GM18508 (cell line): ENCODE measurements around the gene SLC19A3.
"Not testable (repeated sequence)": the region's sequence is repeated elsewhere in the genome, so short reads cannot be mapped to it uniquely, and the experiment has no call there.

ENCODE experiments used
- ATAC-seq: cut with Tn5 transposase; IDR thresholded peaks from one replicate; pipeline ENCODE4 v1.9.1; 2021; ENCODE audit warnings: moderate number of reproducible peaks; ENCODE audit not compliant: insufficient read depth, unreplicated experiment

SLC19A3 gene

DNA sequence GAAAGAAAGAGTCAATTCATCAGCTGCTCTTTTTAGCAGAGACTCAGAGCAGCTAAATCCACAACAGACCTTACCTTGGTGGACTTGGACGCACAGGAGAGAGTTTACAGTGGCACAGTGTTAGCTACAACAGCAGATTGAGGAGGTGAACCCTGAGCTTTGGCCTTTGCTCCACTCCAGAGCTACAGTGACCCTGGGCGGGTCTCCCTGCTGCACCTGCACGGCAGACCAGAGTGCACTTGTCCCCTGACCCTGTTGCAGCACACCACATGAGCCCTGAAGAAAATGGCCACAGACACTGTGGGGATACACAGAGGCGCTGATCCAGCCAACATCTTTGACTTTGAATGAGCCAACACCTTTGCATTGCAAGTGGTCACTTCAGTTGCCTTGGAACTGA lies 11.0 kb downstream of the SLC19A3 start:
- no peak for ATAC-seq

- ATAC-seq, result no peak
Observed at GRCh38 chr2:227703961-227704360, 13.9 kb downstream of the SLC19A3 start.

- no peak for ATAC-seq
Observed at GRCh38 chr2:227703280-227703732, 14.5 kb downstream of the SLC19A3 start.

DNA sequence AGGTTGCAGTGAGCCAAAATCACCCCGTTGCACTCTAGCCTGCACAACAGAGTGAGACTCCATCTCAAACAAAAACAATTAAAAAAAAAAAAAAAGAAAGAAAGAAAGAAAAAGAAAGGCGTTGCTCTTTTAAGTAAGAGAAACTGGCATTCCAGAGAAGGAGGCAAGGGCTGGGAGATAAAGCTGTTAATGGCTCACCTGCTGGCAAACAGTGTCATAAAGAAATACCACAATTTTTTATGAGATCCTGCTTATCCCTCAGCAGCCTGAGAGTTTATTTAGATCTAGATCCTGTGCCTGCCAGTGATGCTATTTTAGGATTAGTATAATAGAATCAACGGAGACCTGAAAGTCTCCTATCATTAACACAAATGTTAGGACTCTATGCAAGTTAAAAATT lies 16.3 kb downstream of the SLC19A3 start:
- ATAC-seq, result no peak

- ATAC-seq, result no peak
Observed at GRCh38 chr2:227696990-227697679, 20.7 kb downstream of the SLC19A3 start.

- ATAC-seq, result no peak
Observed at GRCh38 chr2:227687189-227687588, 30.6 kb downstream of the SLC19A3 start.

- no peak for ATAC-seq
Observed at GRCh38 chr2:227684258-227684657, 33.6 kb downstream of the SLC19A3 start.

DNA sequence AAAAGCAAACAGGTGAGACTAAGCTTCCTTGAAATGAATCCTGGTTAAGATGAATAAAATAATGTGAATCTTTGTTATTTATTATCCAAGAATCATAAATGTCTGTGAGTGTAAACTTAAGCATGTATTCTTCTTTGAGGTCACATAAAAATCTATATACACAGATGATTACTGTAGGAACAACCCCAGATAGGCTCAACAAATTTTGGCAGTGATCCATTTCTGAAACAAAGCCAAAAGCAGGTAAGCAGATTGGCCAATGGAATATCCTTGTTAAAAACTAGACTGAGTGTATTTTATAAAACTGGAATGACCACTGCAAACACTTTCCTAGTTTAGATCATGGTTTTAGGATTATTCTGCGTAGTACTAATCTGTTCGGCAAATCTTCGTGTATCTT lies 39.9 kb downstream of the SLC19A3 start:
- no peak for ATAC-seq

DNA sequence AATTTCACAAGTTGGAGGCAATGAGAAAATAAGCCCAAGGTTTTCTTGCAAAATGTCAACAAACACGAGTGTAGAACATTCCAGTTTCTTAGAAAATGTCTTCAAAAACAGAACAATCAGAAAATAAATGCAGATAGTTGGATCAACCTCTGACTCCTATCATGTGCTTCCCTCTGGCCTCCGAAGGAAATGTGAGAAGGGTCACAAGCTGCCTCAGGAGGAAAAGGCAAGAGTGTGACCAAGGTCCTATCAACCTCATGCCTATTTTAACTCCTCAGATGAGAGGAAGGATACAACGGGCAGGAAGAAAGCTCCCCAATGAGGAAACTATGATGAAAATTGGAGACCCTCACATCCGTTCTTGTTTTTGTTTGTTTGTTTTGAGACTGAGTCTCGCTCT lies 43.3 kb downstream of the SLC19A3 start:
- no peak for ATAC-seq

DNA sequence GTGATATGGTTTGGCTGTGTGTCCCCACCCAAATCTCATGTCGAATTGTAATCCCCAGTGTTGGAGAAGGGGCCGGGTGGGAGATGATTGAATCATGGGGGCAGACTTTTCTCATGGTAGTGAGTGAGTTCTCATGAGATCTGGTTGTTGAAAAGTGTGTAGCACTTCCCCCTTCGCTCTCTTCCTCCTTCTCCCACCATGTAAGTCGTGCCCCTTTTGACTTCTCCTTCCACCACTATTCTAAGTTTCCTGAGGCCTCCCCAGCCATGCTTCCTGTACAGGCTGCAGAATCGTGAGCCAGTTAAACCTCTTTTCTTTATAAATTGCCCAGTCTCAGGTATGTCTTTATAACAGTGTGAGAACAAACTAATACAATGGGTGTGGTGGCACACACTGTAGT lies 44.2 kb downstream of the SLC19A3 start:
- ATAC-seq, result not testable (repeated sequence)

- no peak for ATAC-seq
Observed at GRCh38 chr2:227671170-227671905, 46.5 kb downstream of the SLC19A3 start.

DNA sequence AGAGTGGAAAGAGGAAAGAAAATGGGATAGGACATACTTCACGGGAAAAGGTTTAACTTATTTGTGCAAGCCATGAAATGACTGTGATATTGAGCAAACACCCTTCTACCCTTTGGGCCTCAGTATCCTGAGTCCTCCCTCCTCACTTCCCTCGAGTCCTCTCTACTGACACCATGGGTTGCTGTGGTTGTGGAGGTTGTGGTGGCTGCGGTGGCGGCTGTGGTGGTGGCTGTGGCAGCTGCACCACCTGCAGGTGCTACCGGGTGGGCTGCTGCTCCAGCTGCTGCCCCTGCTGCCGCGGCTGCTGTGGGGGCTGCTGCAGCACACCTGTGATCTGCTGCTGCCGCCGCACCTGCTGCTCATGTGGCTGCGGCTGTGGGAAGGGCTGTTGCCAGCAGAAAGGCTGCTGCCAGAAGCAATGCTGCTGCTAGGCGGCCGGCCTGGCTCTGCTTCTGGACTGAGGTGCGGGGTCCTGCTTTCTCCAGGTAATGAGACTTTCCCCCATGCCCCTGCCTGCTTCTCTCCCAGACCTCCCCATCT lies 51.1 kb downstream of the SLC19A3 start, which contains the start of gene SCYGR5:
Gene SCYGR5 (plus strand): TSS at position 174 of the 540 bp plus-strand sequence. CDS start 0 bp downstream, at position 174.
- not testable (repeated sequence) for ATAC-seq

DNA sequence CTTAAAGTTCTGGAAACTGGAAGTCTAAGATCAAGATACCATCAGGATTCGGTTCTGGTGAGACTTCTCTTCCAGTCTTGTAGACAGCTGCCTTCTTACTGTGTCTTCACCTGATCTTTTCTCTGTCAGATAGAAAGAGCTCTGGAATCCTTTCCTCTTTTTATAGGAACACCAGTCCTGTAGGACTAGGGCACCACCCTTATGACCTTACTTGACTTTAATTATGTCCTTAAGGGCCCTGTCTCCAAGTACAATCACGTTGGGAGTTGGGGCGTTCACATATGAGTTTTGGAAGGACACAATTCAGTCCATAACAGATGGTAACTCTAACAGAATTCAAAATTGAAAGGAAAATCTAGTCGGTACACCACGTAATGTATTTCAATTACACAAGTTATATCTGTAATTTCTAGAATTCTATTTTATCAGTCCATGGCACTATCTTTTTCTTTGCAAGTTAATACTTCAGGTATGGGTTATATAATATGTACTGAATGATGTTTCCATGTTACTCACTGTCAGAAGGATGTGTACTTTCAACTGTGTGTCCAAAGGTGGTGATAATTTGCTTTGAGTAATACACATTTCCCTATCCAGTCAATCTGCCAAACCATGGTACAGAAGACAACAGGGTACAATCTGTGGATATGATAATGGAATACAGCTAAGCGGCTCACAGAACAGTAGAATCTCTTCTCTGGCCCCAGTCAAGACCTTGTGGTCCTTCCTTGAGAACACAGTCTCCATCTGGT lies 52.5 kb downstream of the SLC19A3 start:
- no peak for ATAC-seq

DNA sequence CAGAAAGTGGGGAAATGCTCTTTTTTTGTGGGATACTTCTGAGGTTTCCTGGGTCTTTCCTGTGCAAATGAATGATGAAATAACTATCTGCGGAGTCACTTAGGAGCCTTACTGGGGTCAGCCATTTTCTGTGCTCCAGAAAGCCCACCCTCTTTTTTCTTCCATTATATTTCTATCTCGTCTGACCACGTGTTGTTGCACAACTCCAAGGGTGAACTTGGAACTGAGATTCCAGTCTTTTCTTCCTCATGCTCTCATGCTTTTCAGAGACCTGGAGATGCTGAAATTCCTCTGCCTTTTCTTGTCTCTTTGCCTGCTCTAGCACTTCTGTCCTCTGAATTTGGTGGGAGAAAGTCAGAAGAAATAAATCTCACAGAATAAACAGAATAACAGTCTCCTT lies 56.0 kb downstream of the SLC19A3 start:
- ATAC-seq, result no peak

DNA sequence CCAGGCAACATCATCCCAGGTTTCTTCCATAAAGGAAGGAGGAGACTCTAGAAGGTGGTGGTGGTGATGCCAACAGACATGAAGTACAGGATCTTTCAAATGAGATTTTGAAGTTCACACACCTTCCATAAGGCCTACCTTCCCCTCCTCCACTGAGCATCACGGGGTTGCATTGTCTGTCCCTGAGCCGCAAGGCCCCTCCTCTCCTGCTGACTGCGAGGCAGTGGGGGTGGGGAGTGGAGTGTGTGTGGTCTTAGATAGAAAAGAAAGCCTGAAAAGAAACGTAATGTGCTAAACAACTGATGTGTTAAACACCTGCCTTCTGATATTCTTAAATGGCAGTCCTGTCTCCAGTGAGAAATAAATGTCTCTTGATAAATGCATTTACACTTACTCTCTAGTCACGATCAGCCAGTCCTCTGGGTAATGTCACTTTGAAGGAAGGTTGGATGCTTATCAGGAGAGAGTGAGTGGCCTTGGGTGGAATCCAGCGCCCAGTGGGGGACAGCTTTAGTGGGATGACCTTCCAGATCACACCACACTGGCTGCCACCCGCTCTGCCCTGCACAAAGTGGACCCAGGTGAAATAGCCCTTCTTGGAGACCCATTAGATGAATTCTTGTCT lies 56.7 kb downstream of the SLC19A3 start:
- ATAC-seq, result no peak

DNA sequence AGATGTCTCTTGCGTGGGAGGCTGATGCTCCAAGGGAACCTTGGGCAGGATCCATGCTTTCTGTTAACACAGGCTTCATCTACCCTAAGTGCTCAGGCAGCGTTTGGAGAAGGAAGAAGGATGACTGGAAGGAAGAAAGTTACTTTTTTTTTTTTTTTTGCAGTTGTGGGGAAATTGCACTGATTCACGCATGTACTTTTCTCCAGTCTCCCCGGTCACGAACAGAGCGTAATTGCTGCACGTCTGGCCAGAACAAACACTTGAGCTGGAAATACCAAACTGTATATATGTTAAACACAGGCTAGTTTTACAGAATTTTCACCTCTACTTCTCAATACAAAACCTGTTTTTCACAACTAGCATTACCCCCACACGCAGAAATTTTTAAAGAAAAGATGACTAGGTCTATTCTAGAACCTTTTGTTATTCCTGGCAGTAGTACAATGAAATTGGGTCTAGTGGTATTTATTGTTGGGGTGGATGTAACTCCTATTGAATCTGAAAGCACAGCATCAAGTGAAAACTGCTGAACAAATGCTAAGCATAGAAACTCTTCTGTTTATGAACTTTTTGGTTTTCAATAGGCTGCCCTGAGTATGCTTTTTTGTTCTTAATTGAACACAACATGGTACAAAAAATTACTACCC lies 60.5 kb downstream of the SLC19A3 start:
- no peak for ATAC-seq

GRCh38 chr2:227655454-227655853 lies 62.4 kb downstream of the SLC19A3 start:
- ATAC-seq, result no peak

DNA sequence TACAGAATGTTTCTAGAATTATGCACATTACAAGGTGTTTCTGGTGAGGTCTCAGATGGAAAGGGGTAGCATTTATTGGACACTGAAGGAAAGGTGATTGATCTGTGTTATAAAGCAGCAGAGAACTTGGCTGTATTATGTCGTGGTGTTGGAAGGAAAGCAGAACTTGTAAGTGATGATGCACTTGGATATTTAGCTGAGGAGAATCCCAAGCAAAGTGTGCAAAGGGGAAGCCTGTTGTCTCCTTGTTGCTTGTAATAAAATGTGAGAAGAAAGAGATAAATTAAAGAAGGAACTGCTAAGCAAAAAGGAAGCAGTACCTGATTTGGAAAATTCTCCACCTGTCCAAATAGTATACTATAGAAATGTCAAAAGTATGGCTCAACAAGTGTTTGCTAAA lies 63.4 kb downstream of the SLC19A3 start:
- ATAC-seq, result no peak

GRCh38 chr2:227653419-227653818 lies 64.4 kb downstream of the SLC19A3 start:
- no peak for ATAC-seq
